MM.1S (cell line): Measurements from ENCODE around the gene MBTPS1.

Source experiments
- DNase-seq: peaks from one replicate; pipeline ENCODE4 v3.0.0-alpha.2; 2015
- H2AFZ ChIP-seq: fragments of 300-600 bp; sonication (generic); 2 replicates; pipeline ENCODE4 v1.6.0; 2016; ENCODE audit warnings: antibody characterized with exemption, low read length
- H3F3A ChIP-seq: fragments of 300-600 bp; sonication (generic); 2 replicates; pipeline ENCODE4 v1.6.1; 2016; ENCODE audit warnings: mild to moderate bottlenecking, antibody characterized with exemption, low read length, moderate library complexity, mixed read lengths; ENCODE audit not compliant: insufficient read depth
- H3K27ac ChIP-seq: fragments of 300-600 bp; sonication (generic); 2 replicates; pipeline ENCODE4 v1.5.1; 2016; ENCODE audit warnings: mild to moderate bottlenecking, low read length
- H3K27me3 ChIP-seq: fragments of 300-600 bp; sonication (generic); replicated peaks from 2 replicates; pipeline ENCODE4 v1.6.0; 2016; ENCODE audit warnings: low read length; ENCODE audit not compliant: insufficient read depth
- H3K36me3 ChIP-seq: fragments of 300-600 bp; sonication (generic); replicated peaks from 2 replicates; pipeline ENCODE4 v1.6.1; 2016; ENCODE audit warnings: mild to moderate bottlenecking, low read length, mixed read lengths; ENCODE audit not compliant: insufficient read depth
- H3K4me1 ChIP-seq: fragments of 300-600 bp; sonication (generic); 2 replicates; pipeline ENCODE4 v1.6.1; 2016; ENCODE audit warnings: low read length, mixed read lengths
- H3K4me2 ChIP-seq: fragments of 300-600 bp; sonication (generic); 2 replicates; pipeline ENCODE4 v1.6.0; 2016; ENCODE audit warnings: low read depth, low read length
- H3K4me3 ChIP-seq: fragments of 300-600 bp; sonication (generic); 2 replicates; pipeline ENCODE4 v1.5.1; 2016; ENCODE audit warnings: low read length, mixed read lengths
- H3K79me2 ChIP-seq: fragments of 300-600 bp; sonication (generic); 2 replicates; pipeline ENCODE4 v1.6.1; 2016; ENCODE audit warnings: mixed run types, low read length, mixed read lengths
- H3K9ac ChIP-seq: fragments of 300-600 bp; sonication (generic); 2 replicates; pipeline ENCODE4 v1.6.1; 2016; ENCODE audit warnings: low read length, mixed read lengths
- H3K9me2 ChIP-seq: fragments of 300-600 bp; sonication (generic); replicated peaks from 2 replicates; pipeline ENCODE4 v1.6.1; 2016; ENCODE audit warnings: mild to moderate bottlenecking, low read length, mixed read lengths; ENCODE audit not compliant: insufficient read depth
- H3K9me3 ChIP-seq: fragments of 300-600 bp; sonication (generic); replicated peaks from 2 replicates; pipeline ENCODE4 v1.6.1; 2016; ENCODE audit warnings: mild to moderate bottlenecking, low read length, mixed read lengths; ENCODE audit not compliant: insufficient read depth
- H4K20me1 ChIP-seq: fragments of 300-600 bp; sonication (generic); 2 replicates; pipeline ENCODE4 v1.6.1; 2016; ENCODE audit warnings: mild to moderate bottlenecking, low read length, moderate library complexity, mixed read lengths; ENCODE audit not compliant: insufficient read depth
- CTCF ChIP-seq: fragments of 300-600 bp; sonication (generic); IDR thresholded peaks from 2 replicates; pipeline ENCODE4 v1.5.1; 2016; ENCODE audit warnings: antibody characterized with exemption, low read length, mixed read lengths
- EZH2 ChIP-seq: fragments of 300-600 bp; sonication (generic); optimal IDR thresholded peaks from 2 replicates; pipeline ENCODE3; 2017; ENCODE audit warnings: low read depth, mild to moderate bottlenecking, antibody characterized with exemption, low read length, mixed read lengths
- EZH2phosphoT487 ChIP-seq: fragments of 300-600 bp; sonication (generic); IDR thresholded peaks from 2 replicates; pipeline ENCODE4 v1.6.1; 2018; ENCODE audit warnings: antibody characterized with exemption, low read length

The MBTPS1 gene

GRCh38 chr16:84027625-84028024 is 89.1 kb downstream of the MBTPS1 start:
- peaks cover 12% of the 10 kb centered on the region for H3K27me3 ChIP-seq
- no peak for DNase-seq

GRCh38 chr16:84026606-84027005 is 90.1 kb downstream of the MBTPS1 start:
- Histone ChIP-seq H3K9ac (no peak overlapping the region), H3K4me1 (no peaks in the 10 kb centered on the region), H2AFZ (no peak overlapping the region), H3K4me3 (no peak overlapping the region), H3K9me2 (no peaks in the 10 kb centered on the region), H3K9me3 (no peaks in the 10 kb centered on the region), H3K79me2 (no peaks in the 10 kb centered on the region), H3K27ac (no peak overlapping the region), H3F3A (no peaks in the 10 kb centered on the region), H3K27me3 (peaks cover 12% of the 10 kb centered on the region), H3K36me3 (no peaks in the 10 kb centered on the region), H3K4me2 (no peak overlapping the region), H4K20me1 (no peaks in the 10 kb centered on the region)
- TF ChIP-seq EZH2phosphoT487 (no peak), CTCF (no peak), EZH2 (no peak)
- no peak for DNase-seq

More at GRCh38 chr16:84027625-84028024, 89.1 kb downstream of the MBTPS1 start:
- no peaks in the 10 kb centered on the region for H3K9me2 ChIP-seq
- H3F3A ChIP-seq, result no peaks in the 10 kb centered on the region
- no peak overlapping the region for H3K9ac ChIP-seq
- H3K36me3 ChIP-seq, result no peaks in the 10 kb centered on the region
- no peak overlapping the region for H2AFZ ChIP-seq
- no peak overlapping the region for H3K4me3 ChIP-seq
- TF ChIP-seq EZH2phosphoT487 (no peak), CTCF (no peak), EZH2 (no peak)
- no peak overlapping the region for H3K4me2 ChIP-seq
- no peak overlapping the region for H3K27ac ChIP-seq
- H3K79me2 ChIP-seq, result no peaks in the 10 kb centered on the region
- no peaks in the 10 kb centered on the region for H3K4me1 ChIP-seq
- H4K20me1 ChIP-seq, result no peaks in the 10 kb centered on the region
- H3K9me3 ChIP-seq, result no peaks in the 10 kb centered on the region

- no peaks in the 10 kb centered on the region for H4K20me1 ChIP-seq
- H3K4me1 ChIP-seq, result no peaks in the 10 kb centered on the region
- no peak overlapping the region for H3K4me3 ChIP-seq
- no peak overlapping the region for H3K27ac ChIP-seq
- no peaks in the 10 kb centered on the region for H3K36me3 ChIP-seq
- TF ChIP-seq CTCF, result no peak
- no peak for TF ChIP-seq EZH2
- no peak for TF ChIP-seq EZH2phosphoT487
- H3K9ac ChIP-seq, result no peak overlapping the region
- no peaks in the 10 kb centered on the region for H3K9me2 ChIP-seq
- no peaks in the 10 kb centered on the region for H3K9me3 ChIP-seq
- no peaks in the 10 kb centered on the region for H3K79me2 ChIP-seq
- H2AFZ ChIP-seq, result no peak overlapping the region
- no peaks in the 10 kb centered on the region for H3F3A ChIP-seq
- H3K4me2 ChIP-seq, result no peak overlapping the region
- no peak for DNase-seq
- peaks cover 14% of the 10 kb centered on the region for H3K27me3 ChIP-seq
Observed at GRCh38 chr16:84024854-84025253, 91.9 kb downstream of the MBTPS1 start.
